Upper lobe of left lung (tissue), 4 donors: Measurements from ENCODE around the gene PPL.

Experiments used
- CTCF ChIP-seq, 6 experiments: fragments of 450-650 bp in 4 of 6; fragments of 200-600 bp in 2 of 6; sonication (generic) in 2 of 6; IDR thresholded peaks; one replicate each; pipeline ENCODE4 v1.5.1; 2016 to 2019; ENCODE audit warnings: antibody characterized with exemption in 6 of 6
- POLR2A ChIP-seq, 4 donors: fragments of 450-650 bp; IDR thresholded peaks; one replicate each; pipeline ENCODE4 v1.5.1; 2016 to 2017; ENCODE audit warnings: antibody characterized with exemption in 4 of 4, mild to moderate bottlenecking in 2 of 4

- TF ChIP-seq CTCF (IDR thresholded peaks at IDR 0.05) (no peak), POLR2A (IDR thresholded peaks at IDR 0.05) (no peak)
Observed at GRCh38 chr16:4960579-4960978, 23.6 kb upstream of the PPL start.
